NCI-H2171 treated with DMSO at 0.1 percent for 48 hours (cell line): ENCODE results near the gene CEP120.

Source experiments
- DNase-seq: peaks from one replicate; lab custom pipeline; 2025; lab: John Stamatoyannopoulos, UW

Gene CEP120

GRCh38 chr5:123299136-123299535 is 124.1 kb downstream of the CEP120 start:
- DNase-seq: no peak

GRCh38 chr5:123298335-123299030 is 124.7 kb downstream of the CEP120 start:
- no peak for DNase-seq

GRCh38 chr5:123297866-123298265 is 125.3 kb downstream of the CEP120 start:
- DNase-seq: no peak

GRCh38 chr5:123297198-123297831 is 125.9 kb downstream of the CEP120 start:
- DNase-seq: no peak
